Measurements from ENCODE around the gene PAH.

DNA sequence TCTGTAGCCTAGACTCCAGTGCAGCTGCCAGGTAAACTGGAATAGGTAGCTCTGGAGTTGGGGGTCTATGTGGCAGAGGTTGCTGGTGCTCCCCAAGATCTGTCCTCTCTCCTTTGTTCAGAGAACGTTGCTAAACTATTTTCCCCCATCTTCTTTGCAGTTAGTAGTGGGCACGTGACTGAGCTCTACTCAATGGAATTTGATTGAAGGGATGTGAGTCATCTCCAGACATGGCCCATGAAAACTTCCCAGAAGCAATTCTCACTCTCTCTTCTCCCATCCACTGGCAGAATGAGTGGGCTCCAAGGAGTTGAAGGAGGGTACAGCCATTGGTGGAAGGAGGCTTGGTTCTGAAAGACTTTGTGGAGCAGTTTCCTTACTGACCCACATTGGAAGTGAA is 44.0 kb downstream of the PAH start:
- TF ChIP-seq CTCF (IDR thresholded peaks at IDR 0.05): no peak
- no peak for TF ChIP-seq POLR2A (IDR thresholded peaks at IDR 0.05)

Measured in body of pancreas (tissue), 4 donors.